Glutamatergic neuron (in vitro differentiated cells): ENCODE results near the gene EPHB2. TPM values are rescaled to one million over a fixed set of nuclear protein-coding genes. Genes with fewer than 3 reads are reported as not detected.
"Not testable (repeated sequence)": the region's sequence is repeated elsewhere in the genome, so short reads cannot be mapped to it uniquely, and the experiment has no call there.

Experiments used
- DNase-seq: peaks from one replicate; pipeline ENCODE4 v3.0.0; 2022
- H3K27ac Mint-ChIP-seq: one replicate; pipeline ENCODE4 v1.8.0; 2020; ENCODE audit warnings: mild to moderate bottlenecking, mixed read lengths, inconsistent platforms; ENCODE audit not compliant: unreplicated experiment
- H3K27me3 Mint-ChIP-seq: one replicate; pipeline ENCODE4 v1.8.0; 2020; ENCODE audit warnings: mild to moderate bottlenecking, moderate library complexity, mixed read lengths, inconsistent platforms; ENCODE audit not compliant: unreplicated experiment
- H3K36me3 Mint-ChIP-seq: one replicate; pipeline ENCODE4 v1.8.0; 2020; ENCODE audit warnings: mild to moderate bottlenecking, mixed read lengths, inconsistent platforms; ENCODE audit not compliant: unreplicated experiment
- H3K4me1 Mint-ChIP-seq: one replicate; pipeline ENCODE4 v1.8.0; 2020; ENCODE audit warnings: mild to moderate bottlenecking, low read depth, mixed read lengths, inconsistent platforms; ENCODE audit not compliant: unreplicated experiment
- H3K4me3 Mint-ChIP-seq: one replicate; pipeline ENCODE4 v1.8.0; 2020; ENCODE audit warnings: mild to moderate bottlenecking, mixed read lengths, inconsistent platforms; ENCODE audit not compliant: unreplicated experiment
- H3K9me3 Mint-ChIP-seq: one replicate; pipeline ENCODE4 v1.8.0; 2020; ENCODE audit warnings: mild to moderate bottlenecking, moderate library complexity, mixed read lengths, inconsistent platforms; ENCODE audit not compliant: unreplicated experiment
- CTCF ChIP-seq: fragments of 200-600 bp; sonication (generic); IDR thresholded peaks from one replicate; pipeline ENCODE4 v1.5.0; 2021; ENCODE audit not compliant: partially characterized antibody, unreplicated experiment
- total RNA-seq: library from RNA; stranded (reverse); fragmentation: NEBNext Ultra II Directional; extraction: Animal tissue kit (Norgen Biotek cat#: 25700); gene quantifications from one replicate; pipeline ENCODE4 v1.2.1, GENCODE V29; 2021; ENCODE audit not compliant: unreplicated experiment

Gene EPHB2
- total RNA-seq, 1 donor from 2014 or later, result 93.0 TPM

GRCh38 chr1:22831729-22832413 lies 121.2 kb downstream of the EPHB2 start:
- H3K36me3 Mint-ChIP-seq, result no peaks in the 10 kb centered on the region
- H3K4me3 Mint-ChIP-seq, result no peak overlapping the region
- TF ChIP-seq CTCF, result no peak
- peaks cover 2% of the 10 kb centered on the region for H3K9me3 Mint-ChIP-seq
- no peak overlapping the region for H3K27ac Mint-ChIP-seq
- peaks cover 3% of the 10 kb centered on the region for H3K27me3 Mint-ChIP-seq
- DNase-seq, result no peak
- H3K4me1 Mint-ChIP-seq, result peaks cover 24% of the 10 kb centered on the region

- Mint-ChIP-seq H3K4me1 (peaks cover 20% of the 10 kb centered on the region), H3K9me3 (peaks cover 2% of the 10 kb centered on the region), H3K36me3 (no peaks in the 10 kb centered on the region), H3K4me3 (no peak overlapping the region), H3K27me3 (peaks cover 3% of the 10 kb centered on the region), H3K27ac (no peak overlapping the region)
- no peak for TF ChIP-seq CTCF
- no peak for DNase-seq
These were observed 121.8 kb downstream of the EPHB2 start for GRCh38 chr1:22832414-22832786.

GRCh38 chr1:22833699-22834098 lies 123.1 kb downstream of the EPHB2 start:
- no peak overlapping the region for H3K4me3 Mint-ChIP-seq
- H3K27ac Mint-ChIP-seq, result no peak overlapping the region
- peaks cover 2% of the 10 kb centered on the region for H3K9me3 Mint-ChIP-seq
- H3K4me1 Mint-ChIP-seq, result peaks cover 16% of the 10 kb centered on the region
- no peaks in the 10 kb centered on the region for H3K36me3 Mint-ChIP-seq
- TF ChIP-seq CTCF, result no peak
- peaks cover 5% of the 10 kb centered on the region for H3K27me3 Mint-ChIP-seq
- no peak for DNase-seq

GRCh38 chr1:22834420-22834819 lies 123.8 kb downstream of the EPHB2 start:
- H3K9me3 Mint-ChIP-seq, H3K4me3 Mint-ChIP-seq, H3K27me3 Mint-ChIP-seq, DNase-seq, H3K36me3 Mint-ChIP-seq, H3K27ac Mint-ChIP-seq, H3K4me1 Mint-ChIP-seq: not testable (repeated sequence)

GRCh38 chr1:22835636-22836319 lies 125.1 kb downstream of the EPHB2 start:
- Mint-ChIP-seq H3K36me3 (no peaks in the 10 kb centered on the region), H3K27ac (no peak overlapping the region), H3K4me3 (no peak overlapping the region), H3K9me3 (peaks cover 2% of the 10 kb centered on the region), H3K4me1 (peaks cover 5% of the 10 kb centered on the region), H3K27me3 (peaks cover 5% of the 10 kb centered on the region)
- DNase-seq, result no peak
- TF ChIP-seq CTCF, result no peak
